Measurements from ENCODE around the gene IFI16. TPM values are rescaled to one million over a fixed set of nuclear protein-coding genes. Genes with fewer than 3 reads are reported as not detected.
"Not testable (repeated sequence)": the region's sequence is repeated elsewhere in the genome, so short reads cannot be mapped to it uniquely, and the experiment has no call there.

IFI16 gene
- polyA plus RNA-seq, 1 experiment: 81.8 TPM

GRCh38 chr1:159100589-159100988, 90.9 kb downstream of the IFI16 start:
- TF ChIP-seq CTCF (IDR thresholded peaks at IDR 0.05; ENCODE audit: insufficient read depth, low read depth, low read length): no peak
- DNase-seq (ENCODE audit: low read depth): no peak
- H3K27me3 ChIP-seq (ENCODE audit: control insufficient read depth, insufficient read depth, low read length): peaks cover 1% of the 10 kb centered on the region; the same call in 1 of the 2 replicates
- ChIA-PET POLR2A (no interaction called here), CTCF (no interaction called here)
- H3K4me3 ChIP-seq (ENCODE audit: low read depth, low read length): no peak overlapping the region
- H3K36me3 ChIP-seq (ENCODE audit: control insufficient read depth, insufficient read depth, low read length): no peaks in the 10 kb centered on the region

- H3K36me3 ChIP-seq (ENCODE audit: control insufficient read depth, insufficient read depth, low read length); POLR2A ChIA-PET; H3K4me3 ChIP-seq (ENCODE audit: low read depth, low read length); DNase-seq (ENCODE audit: low read depth); H3K27me3 ChIP-seq (ENCODE audit: control insufficient read depth, insufficient read depth, low read length): not testable (repeated sequence)
- CTCF ChIA-PET: interaction anchor here (1.7 kb wide), 1 partner anchor 30 kb away, joined by 3 read pairs; no protein-coding TSS in a partner anchor
Measured at GRCh38 chr1:159103021-159103420, 93.3 kb downstream of the IFI16 start.

Other genes with a start within 250 kb of the IFI16 start
- not detected in 2 replicates for gene OR6N1, start 237.7 kb upstream of the IFI16 start, polyA plus RNA-seq (2011; rRNA removed)
- not detected in 2 replicates for gene OR6N2, start 228.7 kb upstream of the IFI16 start, polyA plus RNA-seq (2011; rRNA removed)
- not detected in 2 replicates for gene MNDA, start 178.6 kb upstream of the IFI16 start, polyA plus RNA-seq (2011; rRNA removed)
- gene PYHIN1, start 78.4 kb upstream of the IFI16 start, polyA plus RNA-seq (2011; rRNA removed): not detected in 2 replicates
- gene AIM2, start 66.9 kb downstream of the IFI16 start, polyA plus RNA-seq (2011; rRNA removed): 0.11 TPM in 1 of 2 replicates, not detected in the other
- 0.07 TPM in 1 of 2 replicates, not detected in the other for gene CADM3, start 161.7 kb downstream of the IFI16 start, polyA plus RNA-seq (2011; rRNA removed)
- gene ACKR1, start 195.0 kb downstream of the IFI16 start, polyA plus RNA-seq (2011; rRNA removed): not detected in 2 replicates

Data from BJ (cell line).